SK-N-SH (cell line): ENCODE results near the gene PDE9A. TPM values are rescaled to one million over a fixed set of nuclear protein-coding genes. Genes with fewer than 3 reads are reported as not detected.

ENCODE experiments used
- CTCF ChIA-PET: fragments of 300-600, 350-600 bp; formaldehyde crosslinking; extraction: SDS; loops from one replicate; lab custom pipeline; 2021; lab: Yijun Ruan, JAX
- POLR2A ChIA-PET: fragments of 350-600 bp; sonication (Branson Sonifier 250); formaldehyde crosslinking; extraction: SDS; loops from one replicate; lab custom pipeline; 2020; ENCODE audit warnings: antibody characterized with exemption, inconsistent platforms; lab: Yijun Ruan, JAX
- DNase-seq: peaks from one replicate; pipeline ENCODE4 v3.0.0; 2012
- H2AFZ ChIP-seq: fragments of 200-600 bp; sonication (generic); 2 replicates; pipeline ENCODE4 v1.8.1; 2016; ENCODE audit warnings: antibody characterized with exemption, mild to moderate bottlenecking, low read depth
- H3F3A ChIP-seq: fragments of 200-600 bp; sonication (generic); replicated peaks from 2 replicates; pipeline ENCODE3; 2016; ENCODE audit warnings: antibody characterized with exemption, mild to moderate bottlenecking; ENCODE audit not compliant: insufficient read depth
- H3K27ac ChIP-seq, 2 experiments: fragments of 200-500 bp in 1 of 2; fragments of 200-600 bp in 1 of 2; sonication (Bioruptor generic) in 1 of 2; sonication (generic), shearing (Covaris generic) in 1 of 2; 2 replicates each; pipeline versions ENCODE4 v1.5.1 to v1.6.1; 2014 to 2016; ENCODE audit warnings: low read depth in 2 of 2, inconsistent platforms in 1 of 2, low read length in 1 of 2, mild to moderate bottlenecking in 1 of 2, mixed read lengths in 1 of 2
- H3K27me3 ChIP-seq: fragments of 200-600 bp; sonication (generic), shearing (Covaris generic); 2 replicates; pipeline ENCODE4 v1.6.1; 2016; ENCODE audit warnings: mixed run types; ENCODE audit not compliant: insufficient read depth
- H3K36me3 ChIP-seq, 2 experiments: fragments of 200-500 bp in 1 of 2; fragments of 200-600 bp in 1 of 2; sonication (Bioruptor generic) in 1 of 2; sonication (generic) in 1 of 2; replicated peaks in 1 of 2; 2 replicates each; pipeline versions ENCODE3 to v1.5.1; 2014 to 2016; ENCODE audit warnings: low read length in 1 of 2, mild to moderate bottlenecking in 1 of 2; ENCODE audit not compliant: insufficient read depth in 2 of 2, control insufficient read depth in 1 of 2
- H3K4me1 ChIP-seq, 2 experiments: fragments of 200-500 bp in 1 of 2; fragments of 200-600 bp in 1 of 2; sonication (Bioruptor generic) in 1 of 2; sonication (generic), shearing (Covaris generic) in 1 of 2; 2 replicates each; pipeline versions ENCODE4 v1.5.1 to v1.6.1; 2014 to 2016; ENCODE audit warnings: low read depth in 1 of 2, low read length in 1 of 2, mixed run types in 1 of 2; ENCODE audit not compliant: insufficient read depth in 2 of 2, control insufficient read depth in 1 of 2
- H3K4me2 ChIP-seq: fragments of 200-600 bp; sonication (generic), shearing (Covaris generic); 2 replicates; pipeline ENCODE4 v1.6.1; 2017; ENCODE audit warnings: mixed run types
- H3K4me3 ChIP-seq, 2 experiments: fragments of 200-500 bp in 1 of 2; fragments of 200-600 bp in 1 of 2; sonication (Bioruptor generic) in 1 of 2; sonication (generic), shearing (Covaris generic) in 1 of 2; 2 replicates each; pipeline versions ENCODE4 v1.5.1 to v1.8.1; 2014 to 2016; ENCODE audit warnings: low read depth in 2 of 2, inconsistent platforms in 1 of 2, low read length in 1 of 2, mild to moderate bottlenecking in 1 of 2, mixed read lengths in 1 of 2, moderate library complexity in 1 of 2
- H3K79me2 ChIP-seq: fragments of 200-600 bp; sonication (generic); 2 replicates; pipeline ENCODE4 v1.8.1; 2017; ENCODE audit warnings: mild to moderate bottlenecking; ENCODE audit not compliant: insufficient read depth
- H3K9ac ChIP-seq: fragments of 200-600 bp; sonication (generic); 2 replicates; pipeline ENCODE4 v1.6.1; 2017; ENCODE audit warnings: mixed run types
- H3K9me2 ChIP-seq: fragments of 200-600 bp; sonication (generic); 2 replicates; pipeline ENCODE4 v1.6.1; 2017; ENCODE audit warnings: mixed run types
- H3K9me3 ChIP-seq: fragments of 200-600 bp; sonication (generic); 2 replicates; pipeline ENCODE4 v1.6.1; 2017; ENCODE audit warnings: mixed run types, mild to moderate bottlenecking, moderate library complexity
- H4K20me1 ChIP-seq: fragments of 200-600 bp; sonication (generic); 2 replicates; pipeline ENCODE4 v1.6.1; 2017; ENCODE audit warnings: mild to moderate bottlenecking, mixed run types; ENCODE audit not compliant: insufficient read depth
- CHD2 ChIP-seq: fragments of 150-350 bp; IDR thresholded peaks from 2 replicates; pipeline ENCODE4 v1.6.1; 2018; ENCODE audit warnings: low read length; ENCODE audit not compliant: partially characterized antibody
- EZH2phosphoT487 ChIP-seq: fragments of 200-600 bp; sonication (generic); IDR thresholded peaks from 2 replicates; pipeline ENCODE4 v1.6.1; 2017; ENCODE audit warnings: low read depth, mixed run types, mild to moderate bottlenecking, antibody characterized with exemption, moderate library complexity, borderline replicate concordance
- FOSL2 ChIP-seq: IDR thresholded peaks from 2 replicates; pipeline ENCODE4 v1.4.0; 2012; ENCODE audit warnings: low read depth, mild to moderate bottlenecking, moderate library complexity, borderline replicate concordance
- IRF3 ChIP-seq: fragments of 150-350 bp; IDR thresholded peaks from 2 replicates; pipeline ENCODE4 v1.6.1; 2016; ENCODE audit warnings: mild to moderate bottlenecking, low read depth, low read length
- RAD21 ChIP-seq: IDR thresholded peaks from 2 replicates; pipeline ENCODE4 v1.6.1; 2012; ENCODE audit warnings: mild to moderate bottlenecking, low read length
- RCOR1 ChIP-seq: fragments of 150-350 bp; IDR thresholded peaks from 2 replicates; pipeline ENCODE4 v1.6.1; 2017; ENCODE audit warnings: antibody characterized with exemption, low read length
- REST ChIP-seq: IDR thresholded peaks from 2 replicates; pipeline ENCODE4 v1.6.1; 2012; ENCODE audit warnings: mild to moderate bottlenecking, low read depth, low read length, moderate library complexity
- RXRA ChIP-seq: IDR thresholded peaks from 2 replicates; pipeline ENCODE4 v1.4.0; 2012; ENCODE audit warnings: low read depth, mild to moderate bottlenecking, borderline replicate concordance
- SIN3A ChIP-seq: IDR thresholded peaks from 2 replicates; pipeline ENCODE4 v1.6.1; 2012; ENCODE audit warnings: low read depth, mild to moderate bottlenecking, low read length, moderate library complexity, borderline replicate concordance
- SMC3 ChIP-seq: IDR thresholded peaks from 2 replicates; pipeline ENCODE4 v1.6.1; 2012; ENCODE audit warnings: low read depth, low read length, improper control_type of control experiment
- TAF1 ChIP-seq: IDR thresholded peaks from 2 replicates; pipeline ENCODE4 v1.6.1; 2012; ENCODE audit warnings: low read depth, mild to moderate bottlenecking, low read length, moderate library complexity, borderline replicate concordance
- USF1 ChIP-seq: IDR thresholded peaks from 2 replicates; pipeline ENCODE4 v1.4.0; 2012; ENCODE audit warnings: low read depth, borderline replicate concordance
- ZBTB33 ChIP-seq: IDR thresholded peaks from 2 replicates; pipeline ENCODE4 v1.4.0; 2012; ENCODE audit warnings: low read depth, borderline replicate concordance
- WGBS: methylation state at CpG from one replicate; pipeline ENCODE4 v1.1.6; 2017; ENCODE audit warnings: low lambda C conversion rate; 5-methylcytosine and 5-hydroxymethylcytosine counted together
- polyA plus RNA-seq, 3 experiments: library from polyadenylated mRNA; depleted of rRNA; stranded (reverse); fragments of >200 nt; gene quantifications; 2 replicates each; pipeline ENCODE4 v1.2.3, GENCODE V29; 2012

The PDE9A gene
- polyA plus RNA-seq, 1 of the 3 experiments (the other 2 are of a cell fraction), result 0.28 TPM

- Histone ChIP-seq H3K79me2 (no peaks in the 10 kb centered on the region), H3K27me3 (no peaks in the 10 kb centered on the region), H3K4me2 (no peak overlapping the region), H3K9me3 (no peaks in the 10 kb centered on the region), H3K36me3 (no peaks in the 10 kb centered on the region), H3K4me3 (no peak overlapping the region), H3K9ac (no peak overlapping the region), H3F3A (no peaks in the 10 kb centered on the region), H3K27ac (no peak overlapping the region), H4K20me1 (no peaks in the 10 kb centered on the region), H3K9me2 (no peaks in the 10 kb centered on the region), H2AFZ (no peak overlapping the region), H3K4me1 (no peaks in the 10 kb centered on the region)
- ChIA-PET POLR2A (no interaction called here), CTCF (no interaction called here)
- no peak for DNase-seq
- no peak for TF ChIP-seq REST
- TF ChIP-seq CHD2, result no peak
- no peak for TF ChIP-seq RAD21
- TF ChIP-seq RXRA, result no peak
- TF ChIP-seq FOSL2, result no peak
- TF ChIP-seq IRF3, result no peak
- no peak for TF ChIP-seq USF1
- no peak for TF ChIP-seq ZBTB33
- no peak for TF ChIP-seq TAF1
- TF ChIP-seq SMC3, result no peak
- TF ChIP-seq EZH2phosphoT487, result no peak
- TF ChIP-seq RCOR1, result no peak
- TF ChIP-seq SIN3A, result no peak
- 68% methylated on average over 1 of the region's 1 CpG for WGBS
Observed at GRCh38 chr21:42740405-42740909, 87.0 kb downstream of the PDE9A start.
